Measurements from ENCODE around the gene CTSW. TPM values are rescaled to one million over a fixed set of nuclear protein-coding genes. Genes with fewer than 3 reads are reported as not detected.

Gene CTSW
- total and polyA plus RNA-seq, 7 donors: 0.08 to 0.91 (median 0.36) TPM

DNA sequence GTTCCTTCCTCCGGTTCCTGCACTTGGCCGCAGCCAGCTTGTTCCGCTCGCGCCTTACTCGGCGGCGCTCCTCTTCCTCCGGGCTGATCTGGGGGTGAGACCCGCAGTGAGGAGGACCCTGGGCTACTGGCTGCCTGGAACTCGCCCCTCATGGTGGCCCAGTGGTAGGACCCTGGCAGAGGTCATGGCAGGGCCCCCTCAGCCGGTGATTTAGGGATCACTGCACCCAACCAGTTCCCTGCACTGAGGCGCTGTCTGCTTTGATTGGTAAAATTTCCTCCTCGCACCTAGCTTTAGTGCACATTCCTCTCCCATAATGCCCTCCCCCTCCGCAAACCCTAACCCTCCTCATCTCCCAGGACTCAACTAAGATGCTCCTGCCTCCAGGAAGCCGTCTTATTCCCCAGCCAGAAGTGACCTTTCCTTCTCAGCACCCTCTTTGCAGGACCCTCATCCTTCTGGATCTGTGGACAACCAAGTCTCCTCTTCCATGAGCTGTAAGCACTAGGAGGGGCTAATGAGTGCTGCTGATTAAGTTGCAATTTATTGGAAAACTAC is 14.5 kb downstream of the CTSW start:
- DNase-seq: no peak
- TF ChIP-seq, protein P1, sequence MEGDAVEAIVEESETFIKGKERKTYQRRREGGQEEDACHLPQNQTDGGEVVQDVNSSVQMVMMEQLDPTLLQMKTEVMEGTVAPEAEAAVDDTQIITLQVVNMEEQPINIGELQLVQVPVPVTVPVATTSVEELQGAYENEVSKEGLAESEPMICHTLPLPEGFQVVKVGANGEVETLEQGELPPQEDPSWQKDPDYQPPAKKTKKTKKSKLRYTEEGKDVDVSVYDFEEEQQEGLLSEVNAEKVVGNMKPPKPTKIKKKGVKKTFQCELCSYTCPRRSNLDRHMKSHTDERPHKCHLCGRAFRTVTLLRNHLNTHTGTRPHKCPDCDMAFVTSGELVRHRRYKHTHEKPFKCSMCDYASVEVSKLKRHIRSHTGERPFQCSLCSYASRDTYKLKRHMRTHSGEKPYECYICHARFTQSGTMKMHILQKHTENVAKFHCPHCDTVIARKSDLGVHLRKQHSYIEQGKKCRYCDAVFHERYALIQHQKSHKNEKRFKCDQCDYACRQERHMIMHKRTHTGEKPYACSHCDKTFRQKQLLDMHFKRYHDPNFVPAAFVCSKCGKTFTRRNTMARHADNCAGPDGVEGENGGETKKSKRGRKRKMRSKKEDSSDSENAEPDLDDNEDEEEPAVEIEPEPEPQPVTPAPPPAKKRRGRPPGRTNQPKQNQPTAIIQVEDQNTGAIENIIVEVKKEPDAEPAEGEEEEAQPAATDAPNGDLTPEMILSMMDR (IDR thresholded peaks at IDR 0.05): no peak
- Histone ChIP-seq H3K4me3 (peak overlapping the region; percentile 75), H3K9me3 (no peaks in the 10 kb centered on the region), H3K27ac (peak overlapping the region; percentile 97), H3K4me1 (peaks cover 20% of the 10 kb centered on the region), H3K36me3 (ENCODE audit: insufficient read depth in 1 of 2, low read depth in 1 of 2) (peaks cover 0 to 8% of the 10 kb centered on the region in 2 donors), H3K27me3 (ENCODE audit: insufficient read depth in 3 of 3, low read length in 2 of 3) (peaks cover 0 to under 1% (median 0%) of the 10 kb centered on the region in 3 donors)
- intact Hi-C loops (cut with DNase I): no loop called here
- no peak for ATAC-seq
- WGBS, 3 donors: 70 to 82% (median 76%) methylated on average over 16 of the region's 16 CpGs

DNA sequence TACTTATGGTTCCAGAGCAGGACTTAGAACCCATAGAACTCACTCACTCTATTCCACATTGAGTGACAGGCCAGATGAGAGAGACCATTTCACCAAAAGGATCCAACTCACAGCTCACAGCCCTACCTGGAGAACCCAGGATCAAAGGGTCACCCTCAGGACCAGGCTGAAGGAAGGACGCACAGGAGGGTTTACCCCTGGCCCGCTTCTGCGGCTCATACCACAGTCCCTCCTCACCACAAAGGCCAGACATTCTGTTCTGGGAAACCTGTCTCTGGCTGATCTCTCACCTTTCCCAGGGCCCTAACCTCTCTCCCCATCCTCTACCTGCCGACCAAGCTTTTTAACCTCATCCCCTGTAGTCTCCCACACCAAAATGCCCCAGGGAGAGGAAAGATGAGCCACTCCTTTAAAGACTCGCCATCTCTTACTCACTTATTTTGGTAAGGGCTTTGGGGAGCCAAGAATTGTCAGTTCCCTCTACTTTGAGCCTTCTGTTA is 15.9 kb downstream of the CTSW start:
- peaks cover 0 to 8% of the 10 kb centered on the region in 2 donors for H3K36me3 ChIP-seq (ENCODE audit: insufficient read depth in 1 of 2, low read depth in 1 of 2)
- no peaks in the 10 kb centered on the region for H3K9me3 ChIP-seq
- peaks cover 10% of the 10 kb centered on the region for H3K4me1 ChIP-seq
- no peak for DNase-seq
- intact Hi-C loops (cut with DNase I): no loop called here
- TF ChIP-seq, protein P1 (IDR thresholded peaks at IDR 0.05): no peak
- peaks cover 0 to 8% (median 6%) of the 10 kb centered on the region in 3 donors for H3K27me3 ChIP-seq (ENCODE audit: insufficient read depth in 3 of 3, low read length in 2 of 3)
- H3K27ac ChIP-seq: no peak overlapping the region
- no peak for ATAC-seq
- 92 to 97% (median 95%) methylated on average over 5 of the region's 5 CpGs for WGBS, 3 donors
- H3K4me3 ChIP-seq: no peak overlapping the region

DNA sequence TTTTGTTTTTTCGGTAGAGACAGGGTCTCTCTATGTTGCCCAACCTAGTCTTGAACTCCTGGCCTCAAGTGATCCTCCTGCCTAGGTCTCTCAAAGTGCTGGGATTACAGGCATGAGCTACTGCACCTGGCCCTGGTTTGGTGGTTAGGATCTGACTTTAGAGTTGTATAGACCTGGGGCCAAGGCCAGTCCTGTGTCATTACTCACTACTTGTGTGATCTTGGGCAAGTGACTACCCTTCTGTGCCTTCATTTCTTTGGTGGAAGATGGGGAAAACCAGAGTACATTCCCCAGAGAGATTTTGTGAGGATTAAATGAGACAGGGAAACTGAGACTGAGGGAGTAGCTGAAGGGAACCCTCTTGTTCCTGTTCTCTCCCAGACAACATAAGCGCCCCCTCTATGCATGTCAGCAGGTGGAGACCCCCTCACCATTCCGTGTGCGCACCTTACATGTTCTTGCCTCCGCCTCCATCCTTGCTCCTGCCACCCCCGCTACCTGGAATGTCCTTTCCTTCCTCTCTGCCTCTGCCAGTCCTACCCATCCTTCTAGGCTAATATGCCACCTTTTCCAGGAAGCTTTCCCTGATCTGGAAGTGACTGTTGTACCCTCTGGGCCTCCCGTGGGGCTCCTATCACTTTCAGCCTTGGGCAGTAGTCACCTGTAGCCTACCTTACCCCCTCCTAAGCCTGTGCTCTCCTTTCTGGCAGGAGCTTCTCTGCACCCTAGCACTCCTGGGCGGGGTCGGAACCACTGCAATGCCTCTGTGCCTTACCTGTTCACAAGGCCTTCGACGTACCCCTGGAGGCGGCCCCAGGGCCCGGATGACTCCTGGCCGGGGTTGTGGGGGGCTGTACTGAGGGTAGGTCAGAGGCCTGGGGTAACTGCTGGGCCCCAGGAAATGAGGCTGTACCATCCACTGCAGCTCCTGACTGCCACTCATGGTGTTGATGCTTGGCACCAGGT is 16.7 kb downstream of the CTSW start:
- TF ChIP-seq, protein P1 (IDR thresholded peaks at IDR 0.05): no peak
- H3K27ac ChIP-seq: no peak overlapping the region
- peaks cover 0 to 8% (median 6%) of the 10 kb centered on the region in 3 donors for H3K27me3 ChIP-seq (ENCODE audit: insufficient read depth in 3 of 3, low read length in 2 of 3)
- intact Hi-C loops (cut with DNase I): no loop called here
- ATAC-seq (no peak), DNase-seq (no peak)
- no peaks in the 10 kb centered on the region for H3K9me3 ChIP-seq
- 93 to 96% (median 93%) methylated on average over 14 of the region's 14 CpGs for WGBS, 3 donors
- peaks cover 10% of the 10 kb centered on the region for H3K4me1 ChIP-seq
- peaks cover 0 to 8% of the 10 kb centered on the region in 2 donors for H3K36me3 ChIP-seq (ENCODE audit: insufficient read depth in 1 of 2, low read depth in 1 of 2)
- no peak overlapping the region for H3K4me3 ChIP-seq

DNA sequence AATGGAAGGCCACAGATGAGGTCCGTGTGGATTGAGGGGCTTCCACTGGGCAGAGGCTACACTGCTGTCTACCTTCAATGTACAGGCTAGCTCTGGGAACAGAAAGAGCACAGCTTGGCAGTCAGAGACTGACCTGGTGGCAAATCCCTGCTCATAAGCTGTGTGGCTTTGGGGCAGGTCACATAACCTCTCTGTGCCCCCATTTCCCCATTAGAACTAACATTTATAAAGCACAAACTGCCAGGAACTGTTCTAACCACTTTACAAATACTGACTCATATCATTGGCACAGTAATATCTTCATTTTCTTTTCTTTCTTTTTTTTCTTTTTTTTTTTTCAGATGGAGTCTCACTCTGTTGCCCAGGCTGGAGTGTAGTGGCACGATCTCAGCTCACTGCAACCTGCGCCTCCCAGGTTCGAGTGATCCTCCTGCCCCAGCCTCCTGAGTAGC is 17.4 kb downstream of the CTSW start:
- ATAC-seq: no peak

More for the DNA sequence above, 17.4 kb downstream of the CTSW start:
- Histone ChIP-seq H3K27ac (no peak overlapping the region), H3K9me3 (no peaks in the 10 kb centered on the region), H3K4me1 (peaks cover 7% of the 10 kb centered on the region), H3K27me3 (ENCODE audit: insufficient read depth in 3 of 3, low read length in 2 of 3) (peaks cover 0 to 8% (median 6%) of the 10 kb centered on the region in 3 donors), H3K4me3 (no peak overlapping the region), H3K36me3 (ENCODE audit: insufficient read depth in 1 of 2, low read depth in 1 of 2) (peaks cover 0 to 8% of the 10 kb centered on the region in 2 donors)
- DNase-seq: no peak
- 70 to 93% (median 73%) methylated on average over 4 of the region's 4 CpGs for WGBS, 3 donors
- TF ChIP-seq, protein P1 (IDR thresholded peaks at IDR 0.05): no peak
- intact Hi-C loops (cut with DNase I): no loop called here
